IPS DF 4.7 (cell line): ENCODE results near the gene NLN.
"Not testable (repeated sequence)": the region's sequence is repeated elsewhere in the genome, so short reads cannot be mapped to it uniquely, and the experiment has no call there.

Experiments used
- DNase-seq: peaks from one replicate; pipeline ENCODE4 v3.0.0-alpha.2; 2013; ENCODE audit warnings: low spot score; ENCODE audit errors: extremely low read depth

Gene NLN

GRCh38 chr5:65871182-65871581 is 149.2 kb downstream of the NLN start:
- DNase-seq: no peak

- DNase-seq: not testable (repeated sequence)
These were observed 149.8 kb downstream of the NLN start for GRCh38 chr5:65871776-65872175.

DNA sequence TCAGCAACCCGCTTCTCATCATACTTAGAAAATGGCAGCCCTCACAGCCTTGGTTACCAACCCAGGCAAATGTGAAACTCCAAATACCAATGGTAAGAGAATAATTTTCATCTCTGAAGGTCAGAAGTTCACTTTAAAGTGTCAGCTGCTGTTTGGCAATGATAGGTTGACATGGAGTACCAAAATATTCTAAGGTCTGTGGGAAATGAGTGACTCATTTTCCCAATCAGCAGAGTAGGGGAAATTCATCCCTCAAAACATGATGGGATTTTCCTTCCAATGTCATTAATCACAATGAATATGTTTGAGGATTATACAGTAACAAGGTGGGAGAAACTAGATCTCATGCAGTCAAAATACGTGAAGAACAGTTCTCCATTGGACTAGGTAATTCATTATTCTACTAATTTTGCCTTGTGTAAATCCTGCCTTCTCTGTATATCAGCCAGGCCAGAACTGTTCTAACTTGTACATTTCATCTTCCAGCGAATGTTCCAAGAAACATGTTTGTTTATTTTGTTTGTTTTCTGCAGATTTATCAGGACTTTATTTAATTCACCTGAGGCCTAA is 151.3 kb downstream of the NLN start:
- DNase-seq: no peak

DNA sequence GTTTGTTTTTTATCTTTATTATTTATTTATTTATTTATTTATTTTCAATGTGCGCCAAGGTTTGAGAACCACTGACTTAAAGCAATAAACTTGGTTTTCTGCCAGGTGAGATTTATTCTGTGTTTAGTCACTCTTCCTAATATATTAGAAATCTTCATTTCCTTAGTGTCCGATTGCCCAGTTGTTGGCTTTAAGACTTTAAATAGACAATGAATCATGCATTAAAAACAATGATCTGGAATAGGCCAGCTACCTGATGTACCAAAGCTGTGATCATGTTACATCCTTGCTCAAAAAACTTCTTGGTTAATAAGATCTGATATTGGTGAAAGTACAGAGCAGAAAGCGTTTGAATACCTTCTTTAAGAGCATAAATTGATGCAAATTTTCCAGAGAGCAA is 152.2 kb downstream of the NLN start:
- no peak for DNase-seq

- no peak for DNase-seq
These were observed 154.5 kb downstream of the NLN start for GRCh38 chr5:65876496-65876895.

DNA sequence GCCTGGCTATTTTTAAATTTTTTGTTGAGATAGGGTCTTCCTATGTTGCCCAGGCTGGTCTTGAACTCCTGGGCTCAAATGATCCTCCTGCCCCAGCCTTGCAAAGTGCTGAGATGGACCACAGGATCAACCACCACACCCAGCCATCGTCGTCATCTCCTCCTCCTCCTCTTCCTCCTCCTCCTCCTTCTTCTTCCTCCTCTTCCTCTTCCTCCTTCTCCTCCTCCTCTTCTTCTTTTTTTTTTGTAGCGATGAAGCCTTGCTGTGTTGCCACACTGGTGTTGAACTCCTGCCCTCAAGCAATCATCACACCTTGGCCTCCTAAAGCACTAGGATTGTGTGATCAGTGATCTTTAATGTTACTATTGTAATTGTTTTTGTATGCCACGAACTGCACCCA is 155.0 kb downstream of the NLN start:
- DNase-seq: no peak
